GM12878 (cell line): ENCODE measurements around the gene ADH1C. TPM values are rescaled to one million over a fixed set of nuclear protein-coding genes. Genes with fewer than 3 reads are reported as not detected.

Experiments used
- ATAC-seq: fragments of 200-7000 bp; cut with Tn5 transposase; 3 replicates; pipeline ENCODE4 v1.9.1; 2020; ENCODE audit warnings: mild to moderate bottlenecking, moderate library complexity
- BruUV-seq: library from RNA; stranded (reverse); fragments of 400-500 nt; replicated peaks from 2 replicates; lab custom pipeline; 2021; lab: Mats Ljungman, UMichigan
- CTCF ChIA-PET: fragments of 300-600 bp; sonication (Branson Sonifier 250); formaldehyde crosslinking; extraction: SDS; loops from one replicate; lab custom pipeline; 2021; ENCODE audit warnings: inconsistent platforms; lab: Yijun Ruan, JAX
- POLR2A ChIA-PET: fragments of 350-600 bp; formaldehyde crosslinking; extraction: SDS; loops from one replicate; lab custom pipeline; 2021; ENCODE audit warnings: inconsistent platforms; lab: Charles Lee
- RAD21 ChIA-PET: fragments of 300-600 bp; sonication (Branson Sonifier 250); formaldehyde crosslinking; loops from one replicate; lab custom pipeline; 2023; ENCODE audit warnings: antibody characterized with exemption; ENCODE audit not compliant: unreplicated experiment; lab: Charles Lee
- SMC1A ChIA-PET: fragments of 300-600 bp; sonication (Branson Sonifier 250); formaldehyde crosslinking; loops from one replicate; lab custom pipeline; 2023; ENCODE audit not compliant: unreplicated experiment, uncharacterized antibody; lab: Charles Lee
- DNase-seq: peaks from one replicate; pipeline ENCODE4 v3.0.0-alpha.2; 2011; ENCODE audit warnings: low read depth, low spot score
- FAIRE-seq: peaks from 3 replicates; lab custom pipeline; 2011; peaks lifted over from hg19 to GRCh38; lab: Jason Lieb, UNC
- H2AFZ ChIP-seq: 2 replicates; pipeline ENCODE4 v1.6.0; 2011; ENCODE audit warnings: low read depth, low read length, control low read depth; ENCODE audit not compliant: control insufficient read depth
- H3K27ac ChIP-seq: 2 replicates; pipeline ENCODE4 v1.5.1; 2011; ENCODE audit warnings: control low read depth; ENCODE audit not compliant: control insufficient read depth, insufficient read depth
- H3K27me3 ChIP-seq, 2 experiments: replicated peaks in 1 of 2; 2 replicates each; pipeline versions ENCODE4 v1.6.0 to v1.6.1; 2011; ENCODE audit warnings: low read length in 1 of 2; ENCODE audit not compliant: control insufficient read depth in 2 of 2, insufficient read depth in 2 of 2
- H3K36me3 ChIP-seq, 2 experiments: 2 replicates each; pipeline ENCODE4 v1.5.1; 2011; ENCODE audit warnings: low read length in 1 of 2; ENCODE audit not compliant: control insufficient read depth in 2 of 2, insufficient read depth in 2 of 2
- H3K4me1 ChIP-seq: 2 replicates; pipeline ENCODE4 v1.6.1; 2011; ENCODE audit warnings: mild to moderate bottlenecking, low read length, moderate library complexity, mixed read lengths; ENCODE audit not compliant: control insufficient read depth, insufficient read depth
- H3K4me2 ChIP-seq: 2 replicates; pipeline ENCODE4 v1.6.0; 2011; ENCODE audit warnings: control low read depth; ENCODE audit not compliant: control insufficient read depth, insufficient read depth
- H3K4me3 ChIP-seq: fragments of 200-600 bp; sonication (generic); 2 replicates; pipeline ENCODE4 v1.5.1; 2016
- H3K79me2 ChIP-seq: 2 replicates; pipeline ENCODE4 v1.6.0; 2011; ENCODE audit warnings: low read length; ENCODE audit not compliant: control insufficient read depth, insufficient read depth
- H3K9ac ChIP-seq: 2 replicates; pipeline ENCODE4 v1.8.0; 2011; ENCODE audit warnings: low read length, control low read depth, mixed read lengths; ENCODE audit not compliant: control insufficient read depth, insufficient read depth
- H3K9me3 ChIP-seq: replicated peaks from 3 replicates; pipeline ENCODE4 v1.5.1; 2011; ENCODE audit warnings: mild to moderate bottlenecking, low read length; ENCODE audit not compliant: control insufficient read depth, insufficient read depth
- H4K20me1 ChIP-seq: 2 replicates; pipeline ENCODE4 v1.6.0; 2011; ENCODE audit not compliant: control insufficient read depth, insufficient read depth
- BCL11A ChIP-seq: IDR thresholded peaks from 2 replicates; pipeline ENCODE4 v1.6.1; 2011; ENCODE audit warnings: low read depth, low read length
- CEBPB ChIP-seq, 2 experiments: fragments of 150-350 bp in 1 of 2; IDR thresholded peaks; 2 replicates each; pipeline ENCODE4 v1.6.1; 2012 to 2014; ENCODE audit warnings: low read depth in 2 of 2, low read length in 2 of 2, borderline replicate concordance in 1 of 2, inconsistent platforms in 1 of 2
- CREM ChIP-seq: IDR thresholded peaks from 2 replicates; pipeline ENCODE4 v1.6.1; 2014; ENCODE audit warnings: antibody characterized with exemption, low read depth
- DPF2 ChIP-seq: fragments of 450-650 bp; IDR thresholded peaks from 2 replicates; pipeline ENCODE4 v1.6.1; 2017; ENCODE audit warnings: mild to moderate bottlenecking
- EP300 ChIP-seq, 2 experiments: fragments of 150-350 bp in 1 of 2; IDR thresholded peaks; 2 replicates each; pipeline ENCODE4 v1.6.1; 2011 to 2012; ENCODE audit warnings: low read depth in 2 of 2, low read length in 2 of 2, borderline replicate concordance in 1 of 2, improper control_type of control experiment in 1 of 2, inconsistent platforms in 1 of 2; ENCODE audit not compliant: control insufficient read depth in 1 of 2
- KAT2A ChIP-seq: conservative IDR thresholded peaks from 2 replicates; pipeline ENCODE4 v1.6.1; 2011; ENCODE audit warnings: low read depth, low read length; ENCODE audit not compliant: control insufficient read depth
- MTA2 ChIP-seq: fragments of 450-650 bp; IDR thresholded peaks from 2 replicates; pipeline ENCODE4 v1.6.1; 2016; ENCODE audit warnings: low read depth, mild to moderate bottlenecking, moderate library complexity
- MTA3 ChIP-seq: IDR thresholded peaks from 2 replicates; pipeline ENCODE4 v1.6.1; 2012; ENCODE audit warnings: low read length, inconsistent platforms, borderline replicate concordance
- PAX5 ChIP-seq: IDR thresholded peaks from 2 replicates; pipeline ENCODE4 v1.6.1; 2011; ENCODE audit warnings: low read depth, low read length, borderline replicate concordance
- SMC3 ChIP-seq: IDR thresholded peaks from 2 replicates; pipeline ENCODE4 v1.6.1; 2011; ENCODE audit warnings: low read length, improper control_type of control experiment, borderline replicate concordance
- STAT1 ChIP-seq: fragments of 450-650 bp; conservative IDR thresholded peaks from 2 replicates; pipeline ENCODE4 v1.6.1; 2014; ENCODE audit warnings: antibody characterized with exemption, mild to moderate bottlenecking
- WGBS: methylation state at CpG from one replicate; pipeline ENCODE4 v1.1.6; 2016; ENCODE audit warnings: low lambda C conversion rate; ENCODE audit not compliant: insufficient replicate concordance, insufficient coverage; ENCODE audit errors: missing lambda C conversion rate; 5-methylcytosine and 5-hydroxymethylcytosine counted together
- in situ Hi-C: fragments of 300-500 bp; cut with MboI; formaldehyde crosslinking; loops from 9 replicates; pipeline ENCODE4 v1.14.3; 2018; ENCODE audit warnings: mixed read lengths
- intact Hi-C: fragments of 100-400 bp; cut with micrococcal nuclease; formaldehyde crosslinking; loops from one replicate; pipeline ENCODE4 v1.14.2; 2022; ENCODE audit not compliant: unreplicated experiment
- polyA plus RNA-seq, 11 experiments: library from polyadenylated mRNA; depleted of rRNA in 4 of 11; unstranded in 6 of 11; stranded (reverse) in 5 of 11; fragments of >200 nt; fragmentation: Nextera tagmentation in 4 of 11; fragmentation: Illumina TruSeq in 1 of 11; extraction: Ambion mirVana in 4 of 11; extraction: Trizol in 1 of 11; gene quantifications; 1 replicate in 1 of 11; 2 replicates in 10 of 11; pipeline versions ENCODE4 v1.2.1 to v1.2.3, GENCODE V29; 2011 to 2016; ENCODE audit warnings: inconsistent platforms in 2 of 11, missing spikeins in 2 of 11, low read depth in 1 of 11
- total RNA-seq, 4 experiments: library from RNA; depleted of rRNA in 3 of 4; stranded (reverse); fragments of >200 nt in 3 of 4; fragmentation: Illumina TruSeq in 1 of 4; extraction: Trizol in 1 of 4; gene quantifications; 2 replicates each; pipeline versions ENCODE4 v1.2.1 to v1.2.3, GENCODE V29; 2013 to 2021
- TF ChIP-seq, protein P1 (sequence below): fragments of 450-650 bp; IDR thresholded peaks from 2 replicates; pipeline ENCODE4 v1.6.1; 2017; ENCODE audit warnings: mild to moderate bottlenecking
- TF ChIP-seq, protein P2 (sequence below): fragments of 450-650 bp; formaldehyde crosslinking; IDR thresholded peaks from 2 replicates; pipeline ENCODE4 v1.5.0; 2022; ENCODE audit warnings: mild to moderate bottlenecking, missing genetic modification characterization

ADH1C gene
- total and polyA plus RNA-seq, 10 of the 15 experiments (the other 5 are each of a cell fraction or from before 2014, with no cell fraction given), result 0.04 to 1.1 (median 0.10) TPM; not detected in 3

DNA sequence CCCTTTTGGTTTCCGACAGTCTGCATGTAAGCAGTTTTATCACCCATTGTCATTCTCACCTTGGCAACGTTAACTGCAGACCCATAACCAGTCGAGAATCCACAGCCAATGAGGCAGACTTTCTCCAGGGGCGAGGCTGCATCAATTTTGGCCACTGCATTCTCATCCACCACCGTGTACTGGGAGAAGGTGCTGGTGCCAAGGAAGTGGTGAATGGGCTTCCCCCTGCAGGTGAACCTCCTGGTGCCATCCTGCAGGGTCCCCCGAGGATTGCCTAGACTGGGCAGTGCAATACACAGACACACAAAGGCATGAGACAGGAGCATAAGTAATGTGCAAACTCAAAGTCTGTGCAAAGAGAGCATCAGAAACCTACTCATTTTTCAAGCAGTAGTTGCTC lies 36.7 kb downstream of the ADH1C start:
- POLR2A ChIA-PET, result no interaction called here
- SMC1A ChIA-PET, result no interaction called here
- Histone ChIP-seq H3K36me3 (no peaks in the 10 kb centered on the region), H3K27me3 (no peaks in the 10 kb centered on the region), H4K20me1 (no peaks in the 10 kb centered on the region), H3K4me2 (no peak overlapping the region), H3K9me3 (no peaks in the 10 kb centered on the region), H3K79me2 (no peaks in the 10 kb centered on the region), H3K9ac (no peak overlapping the region), H3K27ac (no peak overlapping the region), H3K4me3 (no peak overlapping the region), H2AFZ (no peak overlapping the region), H3K4me1 (no peaks in the 10 kb centered on the region)
- no TSS peak for BruUV-seq
- intact Hi-C loops (no loop called here), in situ Hi-C loops (no loop called here)
- WGBS, result 12% methylated on average over 6 of the region's 6 CpGs
- ATAC-seq, result no peak
- FAIRE-seq, result no peak
- RAD21 ChIA-PET, result no interaction called here
- no peak for TF ChIP-seq SMC3
- TF ChIP-seq MTA3, result no peak
- no peak for TF ChIP-seq EP300 (IDR thresholded peaks at IDR 0.05; ENCODE audit: borderline replicate concordance in 1 of 2, control insufficient read depth in 1 of 2, low read depth in 2 of 2, low read length in 2 of 2)
- TF ChIP-seq, protein P1, sequence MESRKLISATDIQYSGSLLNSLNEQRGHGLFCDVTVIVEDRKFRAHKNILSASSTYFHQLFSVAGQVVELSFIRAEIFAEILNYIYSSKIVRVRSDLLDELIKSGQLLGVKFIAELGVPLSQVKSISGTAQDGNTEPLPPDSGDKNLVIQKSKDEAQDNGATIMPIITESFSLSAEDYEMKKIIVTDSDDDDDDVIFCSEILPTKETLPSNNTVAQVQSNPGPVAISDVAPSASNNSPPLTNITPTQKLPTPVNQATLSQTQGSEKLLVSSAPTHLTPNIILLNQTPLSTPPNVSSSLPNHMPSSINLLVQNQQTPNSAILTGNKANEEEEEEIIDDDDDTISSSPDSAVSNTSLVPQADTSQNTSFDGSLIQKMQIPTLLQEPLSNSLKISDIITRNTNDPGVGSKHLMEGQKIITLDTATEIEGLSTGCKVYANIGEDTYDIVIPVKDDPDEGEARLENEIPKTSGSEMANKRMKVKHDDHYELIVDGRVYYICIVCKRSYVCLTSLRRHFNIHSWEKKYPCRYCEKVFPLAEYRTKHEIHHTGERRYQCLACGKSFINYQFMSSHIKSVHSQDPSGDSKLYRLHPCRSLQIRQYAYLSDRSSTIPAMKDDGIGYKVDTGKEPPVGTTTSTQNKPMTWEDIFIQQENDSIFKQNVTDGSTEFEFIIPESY, result no peak
- TF ChIP-seq PAX5, result no peak
- CTCF ChIA-PET, result no interaction called here
- no peak for DNase-seq

DNA sequence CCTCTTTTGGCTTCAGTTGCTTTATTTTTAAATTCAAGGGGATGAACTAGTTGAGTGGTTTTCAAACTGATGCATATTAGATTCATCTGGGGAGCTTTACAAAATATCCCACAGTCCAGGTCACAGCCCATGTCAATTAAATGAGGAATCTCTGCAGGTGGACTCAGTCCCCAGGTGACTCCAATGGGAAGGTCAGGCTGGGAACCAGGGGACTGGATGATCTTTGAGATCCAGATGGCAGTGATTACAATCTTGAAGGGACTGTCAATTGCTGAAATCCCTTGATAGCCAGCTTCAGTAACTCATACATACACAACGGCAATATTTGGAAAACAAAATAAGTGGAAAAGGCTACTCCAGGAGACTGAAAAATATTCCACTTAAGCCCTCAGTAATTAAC lies 38.3 kb downstream of the ADH1C start:
- Histone ChIP-seq H2AFZ (no peak overlapping the region), H3K4me1 (no peaks in the 10 kb centered on the region), H3K9me3 (no peaks in the 10 kb centered on the region), H3K36me3 (no peaks in the 10 kb centered on the region), H3K27me3 (no peaks in the 10 kb centered on the region), H3K79me2 (no peaks in the 10 kb centered on the region), H4K20me1 (no peaks in the 10 kb centered on the region), H3K4me3 (no peak overlapping the region), H3K9ac (no peak overlapping the region), H3K27ac (no peak overlapping the region), H3K4me2 (no peak overlapping the region)
- ChIA-PET SMC1A (no interaction called here), POLR2A (no interaction called here), RAD21 (no interaction called here), CTCF (no interaction called here)
- no peak for DNase-seq
- no peak for FAIRE-seq
- no TSS peak for BruUV-seq
- intact Hi-C loops, result no loop called here
- no peak for TF ChIP-seq CEBPB (IDR thresholded peaks at IDR 0.05; ENCODE audit: borderline replicate concordance in 1 of 2, low read depth in 2 of 2, low read length in 2 of 2)
- no peak for TF ChIP-seq BCL11A
- TF ChIP-seq KAT2A, result no peak
- no peak for TF ChIP-seq MTA2
- TF ChIP-seq, protein P2, sequence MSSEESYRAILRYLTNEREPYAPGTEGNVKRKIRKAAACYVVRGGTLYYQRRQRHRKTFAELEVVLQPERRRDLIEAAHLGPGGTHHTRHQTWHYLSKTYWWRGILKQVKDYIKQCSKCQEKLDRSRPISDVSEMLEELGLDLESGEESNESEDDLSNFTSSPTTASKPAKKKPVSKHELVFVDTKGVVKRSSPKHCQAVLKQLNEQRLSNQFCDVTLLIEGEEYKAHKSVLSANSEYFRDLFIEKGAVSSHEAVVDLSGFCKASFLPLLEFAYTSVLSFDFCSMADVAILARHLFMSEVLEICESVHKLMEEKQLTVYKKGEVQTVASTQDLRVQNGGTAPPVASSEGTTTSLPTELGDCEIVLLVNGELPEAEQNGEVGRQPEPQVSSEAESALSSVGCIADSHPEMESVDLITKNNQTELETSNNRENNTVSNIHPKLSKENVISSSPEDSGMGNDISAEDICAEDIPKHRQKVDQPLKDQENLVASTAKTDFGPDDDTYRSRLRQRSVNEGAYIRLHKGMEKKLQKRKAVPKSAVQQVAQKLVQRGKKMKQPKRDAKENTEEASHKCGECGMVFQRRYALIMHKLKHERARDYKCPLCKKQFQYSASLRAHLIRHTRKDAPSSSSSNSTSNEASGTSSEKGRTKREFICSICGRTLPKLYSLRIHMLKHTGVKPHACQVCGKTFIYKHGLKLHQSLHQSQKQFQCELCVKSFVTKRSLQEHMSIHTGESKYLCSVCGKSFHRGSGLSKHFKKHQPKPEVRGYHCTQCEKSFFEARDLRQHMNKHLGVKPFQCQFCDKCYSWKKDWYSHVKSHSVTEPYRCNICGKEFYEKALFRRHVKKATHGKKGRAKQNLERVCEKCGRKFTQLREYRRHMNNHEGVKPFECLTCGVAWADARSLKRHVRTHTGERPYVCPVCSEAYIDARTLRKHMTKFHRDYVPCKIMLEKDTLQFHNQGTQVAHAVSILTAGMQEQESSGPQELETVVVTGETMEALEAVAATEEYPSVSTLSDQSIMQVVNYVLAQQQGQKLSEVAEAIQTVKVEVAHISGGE (CRISPR knock-in tag), result no peak
- TF ChIP-seq STAT1, result no peak
- TF ChIP-seq CREM, result no peak
- TF ChIP-seq DPF2, result no peak
- ATAC-seq, result no peak
- in situ Hi-C loops, result no loop called here
- 82% methylated on average over 1 of the region's 1 CpG for WGBS
